Measurements from ENCODE around the gene DENND6B. TPM values are rescaled to one million over a fixed set of nuclear protein-coding genes. Genes with fewer than 3 reads are reported as not detected.

DENND6B gene
- total RNA-seq, 1 experiment from 2014 or later: 4.0 TPM

GRCh38 chr22:50271519-50271970 is 55.3 kb downstream of the DENND6B start:
- BruUV-seq (replicated peaks): no TSS peak
- intact Hi-C loops (cut with micrococcal nuclease): no loop called here
- no peaks in the 10 kb centered on the region for H3K9me3 Mint-ChIP-seq (ENCODE audit: unreplicated experiment)
- no peak overlapping the region for H3K27ac Mint-ChIP-seq (ENCODE audit: low read depth, unreplicated experiment)
- H3K36me3 Mint-ChIP-seq (ENCODE audit: insufficient read depth, unreplicated experiment): peaks cover 29% of the 10 kb centered on the region
- peaks cover 12% of the 10 kb centered on the region for H3K4me1 Mint-ChIP-seq (ENCODE audit: insufficient read depth, unreplicated experiment)
- TF ChIP-seq, protein P1, sequence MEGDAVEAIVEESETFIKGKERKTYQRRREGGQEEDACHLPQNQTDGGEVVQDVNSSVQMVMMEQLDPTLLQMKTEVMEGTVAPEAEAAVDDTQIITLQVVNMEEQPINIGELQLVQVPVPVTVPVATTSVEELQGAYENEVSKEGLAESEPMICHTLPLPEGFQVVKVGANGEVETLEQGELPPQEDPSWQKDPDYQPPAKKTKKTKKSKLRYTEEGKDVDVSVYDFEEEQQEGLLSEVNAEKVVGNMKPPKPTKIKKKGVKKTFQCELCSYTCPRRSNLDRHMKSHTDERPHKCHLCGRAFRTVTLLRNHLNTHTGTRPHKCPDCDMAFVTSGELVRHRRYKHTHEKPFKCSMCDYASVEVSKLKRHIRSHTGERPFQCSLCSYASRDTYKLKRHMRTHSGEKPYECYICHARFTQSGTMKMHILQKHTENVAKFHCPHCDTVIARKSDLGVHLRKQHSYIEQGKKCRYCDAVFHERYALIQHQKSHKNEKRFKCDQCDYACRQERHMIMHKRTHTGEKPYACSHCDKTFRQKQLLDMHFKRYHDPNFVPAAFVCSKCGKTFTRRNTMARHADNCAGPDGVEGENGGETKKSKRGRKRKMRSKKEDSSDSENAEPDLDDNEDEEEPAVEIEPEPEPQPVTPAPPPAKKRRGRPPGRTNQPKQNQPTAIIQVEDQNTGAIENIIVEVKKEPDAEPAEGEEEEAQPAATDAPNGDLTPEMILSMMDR (IDR thresholded peaks at IDR 0.05; ENCODE audit: unreplicated experiment): no peak
- H3K4me3 Mint-ChIP-seq (ENCODE audit: unreplicated experiment): peak overlapping the region; percentile 60
- CTCF ChIA-PET: interaction anchor here (1.1 to 5.4 kb wide), 4 partner anchors 20 to 70 kb away, joined by 3 to 38 read pairs (median 17); partner anchors contain the start of genes DENND6B and HDAC10
- no peaks in the 10 kb centered on the region for H3K27me3 Mint-ChIP-seq (ENCODE audit: insufficient read depth, unreplicated experiment)
- DNase-seq (ENCODE audit: unreplicated experiment): peak; percentile 51
- POLR2A ChIA-PET: interaction anchor here (0.6 to 3.4 kb wide), 6 partner anchors 10 to 71 kb away, joined by 4 to 15 read pairs (median 6); partner anchors contain the start of gene HDAC10

- no peak overlapping the region for H3K27ac Mint-ChIP-seq (ENCODE audit: low read depth, unreplicated experiment)
These were observed 56.0 kb downstream of the DENND6B start for GRCh38 chr22:50270666-50271394.

DNA sequence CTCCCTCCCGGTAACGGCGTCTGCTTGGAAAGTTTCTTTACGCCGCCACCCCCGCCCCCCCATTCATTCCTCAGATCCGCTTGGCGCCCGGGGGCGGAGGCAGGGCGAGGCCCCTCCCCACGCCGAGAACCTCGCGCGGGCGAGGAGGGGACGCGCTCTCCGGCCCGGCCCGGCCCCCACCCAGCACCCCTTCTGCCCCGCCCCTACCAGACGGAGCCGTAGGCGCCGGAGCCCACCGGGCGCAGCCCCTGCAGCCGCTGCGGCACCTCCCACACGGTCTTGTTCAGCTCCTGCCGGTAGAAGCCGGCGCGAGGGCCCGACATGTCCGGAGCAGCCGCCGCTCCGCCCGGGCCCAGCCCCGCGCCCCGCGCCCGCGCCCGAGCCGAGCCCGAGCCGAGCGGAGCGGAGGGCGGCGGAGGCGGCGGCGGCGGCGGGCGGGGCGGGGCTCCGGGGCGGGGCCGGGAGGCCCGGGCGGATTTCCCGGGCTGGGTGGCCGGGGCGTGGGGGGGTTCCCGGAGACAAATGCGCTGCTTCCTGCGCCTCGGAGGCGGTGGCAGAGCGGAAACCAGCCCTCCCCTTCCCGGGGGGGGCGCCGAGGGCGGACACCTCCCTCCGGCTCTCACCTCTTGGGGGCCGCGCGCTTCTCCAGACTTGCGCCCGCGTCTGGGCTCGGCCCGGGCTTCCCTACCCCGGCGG is 56.7 kb downstream of the DENND6B start, which contains the start of gene MAPK11:
Gene MAPK11 (minus strand): TSS at position 411 of the 696 bp plus-strand sequence. CDS start 88 bp downstream, at position 323.
- no TSS peak for BruUV-seq (replicated peaks)
- peaks cover 15% of the 10 kb centered on the region for H3K36me3 Mint-ChIP-seq (ENCODE audit: insufficient read depth, unreplicated experiment)
- TF ChIP-seq, protein P1 (IDR thresholded peaks at IDR 0.05; ENCODE audit: unreplicated experiment): no peak

More at GRCh38 chr22:50270666-50271394, 56.0 kb downstream of the DENND6B start:
- intact Hi-C loops (cut with micrococcal nuclease): no loop called here
- Mint-ChIP-seq H3K9me3 (ENCODE audit: unreplicated experiment) (no peaks in the 10 kb centered on the region), H3K36me3 (ENCODE audit: insufficient read depth, unreplicated experiment) (peaks cover 22% of the 10 kb centered on the region), H3K4me3 (ENCODE audit: unreplicated experiment) (peak overlapping the region; percentile 60), H3K27me3 (ENCODE audit: insufficient read depth, unreplicated experiment) (no peaks in the 10 kb centered on the region), H3K4me1 (ENCODE audit: insufficient read depth, unreplicated experiment) (peaks cover 12% of the 10 kb centered on the region)
- TF ChIP-seq, protein P1 (IDR thresholded peaks at IDR 0.05; ENCODE audit: unreplicated experiment): no peak
- ChIA-PET POLR2A (interaction anchor here (0.6 to 3.4 kb wide), 5 partner anchors 11 to 71 kb away, joined by 3 to 10 read pairs (median 4); partner anchors contain the start of gene HDAC10), CTCF (interaction anchor here (1.4 to 5.3 kb wide), 2 partner anchors 19 to 56 kb away, joined by 4 to 27 read pairs; partner anchors contain the start of gene HDAC10)
- no TSS peak for BruUV-seq (replicated peaks)
- DNase-seq (ENCODE audit: unreplicated experiment): peak; percentile 65

More for the DNA sequence above, 56.7 kb downstream of the DENND6B start, which contains the start of gene MAPK11:
- CTCF ChIA-PET: interaction anchor here (1.4 to 5.3 kb wide), 2 partner anchors 18 to 56 kb away, joined by 4 to 27 read pairs; partner anchors contain the start of gene HDAC10
- Mint-ChIP-seq H3K4me3 (ENCODE audit: unreplicated experiment) (peak within 1 kb of the TSS; percentile 60), H3K27ac (ENCODE audit: low read depth, unreplicated experiment) (no peak within 1 kb of the TSS), H3K4me1 (ENCODE audit: insufficient read depth, unreplicated experiment) (peaks cover 12% of the 10 kb centered on the region), H3K27me3 (ENCODE audit: insufficient read depth, unreplicated experiment) (no peaks in the 10 kb centered on the region), H3K9me3 (ENCODE audit: unreplicated experiment) (no peaks in the 10 kb centered on the region)
- DNase-seq (ENCODE audit: unreplicated experiment): no peak
- POLR2A ChIA-PET: interaction anchor here (1.4 kb wide), 1 partner anchor 19 kb away, joined by 3 read pairs; the partner anchor contains the start of gene HDAC10
- intact Hi-C loops (cut with micrococcal nuclease): loop anchor here (2.0 kb wide), 1 partner anchor 73 kb away; the partner anchor contains the start of gene PPP6R2
